PC-9 (cell line): ENCODE results near the gene CST5. TPM values are rescaled to one million over a fixed set of nuclear protein-coding genes. Genes with fewer than 3 reads are reported as not detected.
A peak's percentile ranks its signal among the peaks of the same experiment; 100 is the strongest.

Experiments used
- Bru-seq: library from RNA; stranded (reverse); fragments of 400-500 nt; gene quantifications from one replicate; lab custom pipeline; 2021; lab: Mats Ljungman, UMichigan
- BruChase-seq, 2 experiments: library from RNA; stranded (reverse); fragments of 400-500 nt; gene quantifications; one replicate each; lab custom pipeline; 2021; lab: Mats Ljungman, UMichigan
- BruUV-seq: library from RNA; stranded (reverse); fragments of 400-500 nt; replicated peaks from 2 replicates; lab custom pipeline; 2021; lab: Mats Ljungman, UMichigan
- CTCF ChIA-PET: fragments of 300-600 bp; sonication (Branson Sonifier 250); formaldehyde crosslinking; loops from one replicate; lab custom pipeline; 2022; ENCODE audit warnings: antibody characterized with exemption; lab: Charles Lee
- POLR2A ChIA-PET: fragments of 300-600 bp; sonication (Branson Sonifier 250); formaldehyde crosslinking; loops from one replicate; lab custom pipeline; 2022; ENCODE audit warnings: antibody characterized with exemption; ENCODE audit not compliant: unreplicated experiment; lab: Charles Lee
- DNase-seq, 2 experiments: peaks; one replicate each; pipeline versions ENCODE4 v3.0.0 to v3.0.0-alpha.2; 2015 to 2022; ENCODE audit warnings: mixed read lengths in 1 of 2
- H2AFZ ChIP-seq: fragments of 200-600 bp; sonication (generic); 2 replicates; pipeline ENCODE4 v1.8.1; 2017; ENCODE audit warnings: antibody characterized with exemption
- H3F3A ChIP-seq: fragments of 200-600 bp; sonication (generic); 2 replicates; pipeline ENCODE4 v1.8.1; 2017; ENCODE audit warnings: antibody characterized with exemption, mild to moderate bottlenecking, low read depth; ENCODE audit not compliant: insufficient read depth
- H3K27ac ChIP-seq: fragments of 200-600 bp; sonication (generic); 2 replicates; pipeline ENCODE4 v1.6.1; 2016; ENCODE audit warnings: mixed run types
- H3K27me3 ChIP-seq: fragments of 200-600 bp; sonication (generic); 2 replicates; pipeline ENCODE4 v1.6.1; 2016; ENCODE audit warnings: low read depth, mixed run types; ENCODE audit not compliant: insufficient read depth
- H3K36me3 ChIP-seq: fragments of 200-600 bp; sonication (generic); 2 replicates; pipeline ENCODE4 v1.6.1; 2016; ENCODE audit warnings: low read depth, mixed run types
- H3K4me1 ChIP-seq: fragments of 200-600 bp; sonication (generic); replicated peaks from 2 replicates; pipeline ENCODE4 v1.6.1; 2016; ENCODE audit warnings: mixed run types; ENCODE audit not compliant: insufficient read depth
- H3K4me2 ChIP-seq: fragments of 200-600 bp; sonication (generic); 2 replicates; pipeline ENCODE4 v1.6.1; 2017; ENCODE audit warnings: mixed run types
- H3K4me3 ChIP-seq: fragments of 200-600 bp; sonication (generic); 2 replicates; pipeline ENCODE4 v1.6.1; 2016; ENCODE audit warnings: mixed run types
- H3K79me2 ChIP-seq: fragments of 200-600 bp; sonication (generic); 2 replicates; pipeline ENCODE4 v1.6.1; 2017; ENCODE audit warnings: low read depth, mixed run types
- H3K9me2 ChIP-seq: fragments of 200-600 bp; sonication (generic); 2 replicates; pipeline ENCODE4 v1.8.1; 2017; ENCODE audit warnings: mild to moderate bottlenecking; ENCODE audit not compliant: insufficient read depth
- H3K9me3 ChIP-seq: fragments of 200-600 bp; sonication (generic); 2 replicates; pipeline ENCODE4 v1.8.1; 2016; ENCODE audit warnings: low read depth; ENCODE audit not compliant: insufficient read depth
- H4K20me1 ChIP-seq: fragments of 200-600 bp; sonication (generic); 2 replicates; pipeline ENCODE4 v1.8.1; 2017; ENCODE audit not compliant: insufficient read depth
- EZH2 ChIP-seq: fragments of 200-600 bp; sonication (generic); IDR thresholded peaks from 2 replicates; pipeline ENCODE4 v1.8.0; 2017; ENCODE audit warnings: antibody characterized with exemption, low read depth
- intact Hi-C: fragments of 100-400 bp; cut with micrococcal nuclease; formaldehyde crosslinking; loops from one replicate; pipeline ENCODE4 v1.10.0; 2022; ENCODE audit not compliant: unreplicated experiment
- long read RNA-seq: library from polyadenylated mRNA; stranded (forward); transcript quantifications from one replicate; pipeline ENCODE4 v2.0.0, GENCODE V29; 2022
- total RNA-seq: library from RNA; stranded (reverse); gene quantifications from 2 replicates; pipeline ENCODE4 v1.2.3, GENCODE V29; 2021
- TF ChIP-seq, protein P1 (sequence below): fragments of 200-600 bp; sonication (generic); conservative IDR thresholded peaks from 2 replicates; pipeline ENCODE4 v1.6.1; 2017; ENCODE audit warnings: mixed run types, antibody characterized with exemption, mild to moderate bottlenecking, moderate library complexity

Gene CST5, protein sequence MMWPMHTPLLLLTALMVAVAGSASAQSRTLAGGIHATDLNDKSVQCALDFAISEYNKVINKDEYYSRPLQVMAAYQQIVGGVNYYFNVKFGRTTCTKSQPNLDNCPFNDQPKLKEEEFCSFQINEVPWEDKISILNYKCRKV
- total RNA-seq (0.93 and 2.2 TPM in 2 replicates), Bru-seq, nascent RNA (percentile 21 among the genes with signal in this experiment), BruChase-seq, experiment 1, labeled RNA remaining after a 2-hour chase (not detected), BruChase-seq, experiment 2, labeled RNA remaining after a 6-hour chase (percentile 12 among the genes with signal in this experiment)
- long read RNA-seq, partial matches to known transcripts, result 0 of 1 reads
- long read RNA-seq, other reads (novel, unspliced or antisense), result 0 of 1 reads

DNA sequence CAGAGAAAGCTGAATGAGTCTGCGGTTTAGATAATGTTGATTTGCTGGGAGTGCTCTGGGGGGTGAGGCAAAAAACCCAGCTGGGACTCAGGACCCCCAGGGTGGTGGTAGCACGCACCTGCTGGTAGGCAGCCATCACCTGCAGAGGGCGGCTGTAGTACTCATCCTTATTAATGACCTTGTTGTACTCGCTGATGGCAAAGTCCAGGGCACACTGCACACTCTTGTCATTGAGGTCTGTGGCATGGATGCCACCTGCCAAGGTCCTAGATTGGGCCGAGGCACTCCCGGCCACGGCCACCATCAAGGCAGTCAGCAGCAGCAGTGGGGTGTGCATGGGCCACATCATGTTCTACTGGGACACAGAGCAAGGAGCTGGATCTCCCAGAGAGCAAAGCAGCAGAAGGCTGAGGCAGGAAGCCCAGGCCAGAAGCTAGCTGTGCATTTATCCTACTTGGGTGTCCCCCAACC, at the start of gene CST5:
Gene CST5, minus strand, starts transcription at position 421 of the 471 bp plus-strand sequence. Its CDS starts 72 bp downstream, at position 349.
- peak within 1 kb of the TSS; percentile 71 for H3K27ac ChIP-seq
- H3K4me2 ChIP-seq, result peak within 1 kb of the TSS; percentile 48
- no peaks in the 10 kb centered on the region for H4K20me1 ChIP-seq
- H3K27me3 ChIP-seq, result no peaks in the 10 kb centered on the region
- ChIA-PET POLR2A (no interaction called here), CTCF (interaction anchor here (0.6 kb wide), 2 partner anchors 218 to 521 kb away, joined by 3 to 13 read pairs; no protein-coding TSS in a partner anchor)
- no peak for DNase-seq
- H3K4me3 ChIP-seq, result no peak within 1 kb of the TSS
- peaks cover 72% of the 10 kb centered on the region for H3K4me1 ChIP-seq
- no peaks in the 10 kb centered on the region for H3K36me3 ChIP-seq
- BruUV-seq, result no TSS peak
- H3K9me3 ChIP-seq, result no peaks in the 10 kb centered on the region
- intact Hi-C loops, result no loop called here
- H3K79me2 ChIP-seq, result no peaks in the 10 kb centered on the region
- H3F3A ChIP-seq, result peaks cover 39% of the 10 kb centered on the region
- no peak within 1 kb of the TSS for H2AFZ ChIP-seq
- no peaks in the 10 kb centered on the region for H3K9me2 ChIP-seq
- TF ChIP-seq EZH2, result no peak
- TF ChIP-seq, protein P1, sequence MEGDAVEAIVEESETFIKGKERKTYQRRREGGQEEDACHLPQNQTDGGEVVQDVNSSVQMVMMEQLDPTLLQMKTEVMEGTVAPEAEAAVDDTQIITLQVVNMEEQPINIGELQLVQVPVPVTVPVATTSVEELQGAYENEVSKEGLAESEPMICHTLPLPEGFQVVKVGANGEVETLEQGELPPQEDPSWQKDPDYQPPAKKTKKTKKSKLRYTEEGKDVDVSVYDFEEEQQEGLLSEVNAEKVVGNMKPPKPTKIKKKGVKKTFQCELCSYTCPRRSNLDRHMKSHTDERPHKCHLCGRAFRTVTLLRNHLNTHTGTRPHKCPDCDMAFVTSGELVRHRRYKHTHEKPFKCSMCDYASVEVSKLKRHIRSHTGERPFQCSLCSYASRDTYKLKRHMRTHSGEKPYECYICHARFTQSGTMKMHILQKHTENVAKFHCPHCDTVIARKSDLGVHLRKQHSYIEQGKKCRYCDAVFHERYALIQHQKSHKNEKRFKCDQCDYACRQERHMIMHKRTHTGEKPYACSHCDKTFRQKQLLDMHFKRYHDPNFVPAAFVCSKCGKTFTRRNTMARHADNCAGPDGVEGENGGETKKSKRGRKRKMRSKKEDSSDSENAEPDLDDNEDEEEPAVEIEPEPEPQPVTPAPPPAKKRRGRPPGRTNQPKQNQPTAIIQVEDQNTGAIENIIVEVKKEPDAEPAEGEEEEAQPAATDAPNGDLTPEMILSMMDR, result no peak

DNA sequence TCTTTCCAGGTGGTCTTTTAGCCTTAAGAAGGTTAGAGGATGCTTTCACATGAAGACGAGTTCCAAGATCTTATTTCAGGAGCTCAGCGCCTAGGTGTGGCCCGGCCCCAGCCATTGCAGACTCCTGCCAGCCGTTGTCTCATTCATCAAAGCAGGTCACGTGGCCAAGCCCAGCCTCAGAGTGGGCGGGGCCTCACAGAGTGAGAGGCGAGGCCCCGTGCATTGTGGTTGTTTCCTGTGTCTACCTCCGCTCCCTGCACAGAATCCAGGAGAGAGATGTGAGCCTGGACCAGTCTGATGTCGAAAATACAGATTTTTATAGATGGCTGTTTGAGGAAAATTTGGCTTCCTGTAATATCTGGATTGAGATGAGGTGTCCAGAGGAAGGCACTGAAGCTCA, 49.2 kb upstream of the CST5 start:
- no TSS peak for BruUV-seq
- no peak overlapping the region for H3K4me2 ChIP-seq

DNA sequence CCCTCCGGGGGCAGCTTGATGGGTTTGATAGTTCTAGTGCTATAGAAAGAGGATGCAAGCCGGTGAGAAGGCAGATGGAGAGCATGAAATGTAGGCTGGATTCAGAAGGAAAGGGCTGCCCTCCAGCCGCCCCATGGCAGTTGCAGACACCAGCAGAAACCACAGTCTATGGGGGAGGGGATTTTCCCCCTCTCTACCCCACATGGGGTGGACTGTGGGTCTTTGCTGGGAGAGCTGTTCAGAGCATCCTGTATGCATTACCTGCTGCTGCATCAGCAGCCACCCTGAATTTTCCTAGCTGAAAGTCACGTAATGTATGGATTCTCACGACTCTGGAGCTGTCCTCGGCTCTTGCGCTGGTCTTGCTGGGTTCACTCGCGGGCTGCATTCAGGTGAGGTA, 48.8 kb upstream of the CST5 start:
- no peaks in the 10 kb centered on the region for H3K79me2 ChIP-seq
- intact Hi-C loops, result loop anchor here (10.0 kb wide), 1 partner anchor 1246 kb away; no protein-coding TSS in a partner anchor
- H3K4me2 ChIP-seq, result no peak overlapping the region
- H3K9me3 ChIP-seq, result no peaks in the 10 kb centered on the region
- H3K4me1 ChIP-seq, result no peaks in the 10 kb centered on the region
- BruUV-seq, result no TSS peak
- no peak for TF ChIP-seq EZH2
- TF ChIP-seq, protein P1, result no peak
- H4K20me1 ChIP-seq, result no peaks in the 10 kb centered on the region
- H2AFZ ChIP-seq, result no peak overlapping the region
- CTCF ChIA-PET, result no interaction called here
- DNase-seq, result no peak
- POLR2A ChIA-PET, result no interaction called here
- H3K27me3 ChIP-seq, result no peaks in the 10 kb centered on the region
- H3K4me3 ChIP-seq, result no peak overlapping the region
- H3F3A ChIP-seq, result no peaks in the 10 kb centered on the region
- no peaks in the 10 kb centered on the region for H3K9me2 ChIP-seq
- H3K36me3 ChIP-seq, result no peaks in the 10 kb centered on the region
- H3K27ac ChIP-seq, result no peak overlapping the region

More for the DNA sequence above, 49.2 kb upstream of the CST5 start:
- no peaks in the 10 kb centered on the region for H3K9me2 ChIP-seq
- no peak overlapping the region for H2AFZ ChIP-seq
- no peaks in the 10 kb centered on the region for H3K4me1 ChIP-seq
- no peak overlapping the region for H3K4me3 ChIP-seq
- H3K9me3 ChIP-seq, result no peaks in the 10 kb centered on the region
- H3K27ac ChIP-seq, result no peak overlapping the region
- no peaks in the 10 kb centered on the region for H4K20me1 ChIP-seq
- H3K79me2 ChIP-seq, result no peaks in the 10 kb centered on the region
- H3K36me3 ChIP-seq, result no peaks in the 10 kb centered on the region
- POLR2A ChIA-PET, result no interaction called here
- no peaks in the 10 kb centered on the region for H3K27me3 ChIP-seq
- CTCF ChIA-PET, result interaction anchor here (0.6 kb wide), 1 partner anchor 81 kb away, joined by 3 read pairs; no protein-coding TSS in a partner anchor
- TF ChIP-seq, protein P1, result no peak
- TF ChIP-seq EZH2, result no peak
- H3F3A ChIP-seq, result no peaks in the 10 kb centered on the region
- intact Hi-C loops, result loop anchor here (10.0 kb wide), 1 partner anchor 1246 kb away; no protein-coding TSS in a partner anchor
- no peak for DNase-seq
